Measurements from ENCODE around the gene S100A4. TPM values are rescaled to one million over a fixed set of nuclear protein-coding genes. Genes with fewer than 3 reads are reported as not detected.

The S100A4 gene
- total and polyA plus RNA-seq, 2 experiments from 2014 or later: 14.2 to 36.0 TPM

- TF ChIP-seq, protein P1, sequence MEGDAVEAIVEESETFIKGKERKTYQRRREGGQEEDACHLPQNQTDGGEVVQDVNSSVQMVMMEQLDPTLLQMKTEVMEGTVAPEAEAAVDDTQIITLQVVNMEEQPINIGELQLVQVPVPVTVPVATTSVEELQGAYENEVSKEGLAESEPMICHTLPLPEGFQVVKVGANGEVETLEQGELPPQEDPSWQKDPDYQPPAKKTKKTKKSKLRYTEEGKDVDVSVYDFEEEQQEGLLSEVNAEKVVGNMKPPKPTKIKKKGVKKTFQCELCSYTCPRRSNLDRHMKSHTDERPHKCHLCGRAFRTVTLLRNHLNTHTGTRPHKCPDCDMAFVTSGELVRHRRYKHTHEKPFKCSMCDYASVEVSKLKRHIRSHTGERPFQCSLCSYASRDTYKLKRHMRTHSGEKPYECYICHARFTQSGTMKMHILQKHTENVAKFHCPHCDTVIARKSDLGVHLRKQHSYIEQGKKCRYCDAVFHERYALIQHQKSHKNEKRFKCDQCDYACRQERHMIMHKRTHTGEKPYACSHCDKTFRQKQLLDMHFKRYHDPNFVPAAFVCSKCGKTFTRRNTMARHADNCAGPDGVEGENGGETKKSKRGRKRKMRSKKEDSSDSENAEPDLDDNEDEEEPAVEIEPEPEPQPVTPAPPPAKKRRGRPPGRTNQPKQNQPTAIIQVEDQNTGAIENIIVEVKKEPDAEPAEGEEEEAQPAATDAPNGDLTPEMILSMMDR (conservative IDR thresholded peaks at IDR 0.05; ENCODE audit: low read depth in 2 of 2): no peak
- TF ChIP-seq EZH2 (IDR thresholded peaks at IDR 0.05; ENCODE audit: low read depth, unreplicated experiment) (no peak), STAT1 (IDR thresholded peaks at IDR 0.05; ENCODE audit: unreplicated experiment) (no peak), ZNF331 (CRISPR knock-in tag; IDR thresholded peaks at IDR 0.05; ENCODE audit: low read depth) (no peak)
Measured at GRCh38 chr1:153537376-153537730, 8.3 kb downstream of the S100A4 start (continued).

- H3K4me1 ChIP-seq (ENCODE audit: insufficient read depth): peaks cover 37% of the 10 kb centered on the region
- peaks cover 43% of the 10 kb centered on the region for H3K4me1 Mint-ChIP-seq
- H3F3A ChIP-seq (replicated peaks; ENCODE audit: low read depth): peaks cover 15% of the 10 kb centered on the region; the same call in 1 of the 2 replicates
- DNase-seq (ENCODE audit: low spot score) (no peak), ATAC-seq (no peak)
- H3K27me3 Mint-ChIP-seq (ENCODE audit: insufficient read depth, low read depth, poor library complexity): peaks cover 35% of the 10 kb centered on the region
- H3K79me2 ChIP-seq (replicated peaks; ENCODE audit: insufficient read depth): no peaks in the 10 kb centered on the region
- H3K27me3 ChIP-seq (ENCODE audit: insufficient read depth): peaks cover 32% of the 10 kb centered on the region
- no peak overlapping the region for H3K27ac Mint-ChIP-seq
- no peak overlapping the region for H3K27ac ChIP-seq (ENCODE audit: low read depth)
- H3K4me2 ChIP-seq: peak overlapping the region; percentile 87
- no peaks in the 10 kb centered on the region; the same call in 2 of the 3 replicates for H3K36me3 Mint-ChIP-seq (ENCODE audit: low read depth)
- peaks cover 6% of the 10 kb centered on the region; the same call in 1 of the 2 replicates for H3K9me2 ChIP-seq (ENCODE audit: insufficient read depth)
- no peaks in the 10 kb centered on the region for H3K36me3 ChIP-seq (ENCODE audit: insufficient read depth)
- peak overlapping the region; percentile 79 for H3K4me3 Mint-ChIP-seq
- peak overlapping the region; percentile 63 for H3K4me3 ChIP-seq
- H2AFZ ChIP-seq: peak overlapping the region; percentile 98
- no peaks in the 10 kb centered on the region for H4K20me1 ChIP-seq (replicated peaks; ENCODE audit: insufficient read depth)
- H3K9me3 Mint-ChIP-seq: no peaks in the 10 kb centered on the region
- TF ChIP-seq, protein P1 (conservative IDR thresholded peaks at IDR 0.05; ENCODE audit: low read depth in 2 of 2): no peak
- TF ChIP-seq ZNF331 (CRISPR knock-in tag; IDR thresholded peaks at IDR 0.05; ENCODE audit: low read depth) (no peak), POLR2AphosphoS5 (IDR thresholded peaks at IDR 0.05; ENCODE audit: low read depth) (no peak), JUNB (IDR thresholded peaks at IDR 0.05; ENCODE audit: unreplicated experiment) (no peak), REST (IDR thresholded peaks at IDR 0.05; ENCODE audit: unreplicated experiment) (no peak), CREB1 (CRISPR knock-in tag; IDR thresholded peaks at IDR 0.05; ENCODE audit: low read depth) (no peak), ZNF462 (CRISPR knock-in tag; IDR thresholded peaks at IDR 0.05) (no peak), ZNF114 (CRISPR knock-in tag; IDR thresholded peaks at IDR 0.05) (no peak)
Measured at GRCh38 chr1:153536671-153537375, 8.8 kb downstream of the S100A4 start.

All from GM23338 (cell line).